D721Med (cell line): ENCODE data around the gene EPHB1.

Experiments
- DNase-seq: peaks from one replicate; pipeline ENCODE4 v3.0.0; 2011; ENCODE audit warnings: low spot score; ENCODE audit not compliant: insufficient read length
- FAIRE-seq: peaks from 2 replicates; lab custom pipeline; 2011; peaks lifted over from hg19 to GRCh38; lab: Jason Lieb, UNC
- CTCF ChIP-seq: IDR thresholded peaks from 2 replicates; pipeline ENCODE4 v1.5.1; 2012; ENCODE audit warnings: mild to moderate bottlenecking, control low read depth; ENCODE audit not compliant: insufficient read depth; ENCODE audit errors: missing control alignments

EPHB1 gene

DNA sequence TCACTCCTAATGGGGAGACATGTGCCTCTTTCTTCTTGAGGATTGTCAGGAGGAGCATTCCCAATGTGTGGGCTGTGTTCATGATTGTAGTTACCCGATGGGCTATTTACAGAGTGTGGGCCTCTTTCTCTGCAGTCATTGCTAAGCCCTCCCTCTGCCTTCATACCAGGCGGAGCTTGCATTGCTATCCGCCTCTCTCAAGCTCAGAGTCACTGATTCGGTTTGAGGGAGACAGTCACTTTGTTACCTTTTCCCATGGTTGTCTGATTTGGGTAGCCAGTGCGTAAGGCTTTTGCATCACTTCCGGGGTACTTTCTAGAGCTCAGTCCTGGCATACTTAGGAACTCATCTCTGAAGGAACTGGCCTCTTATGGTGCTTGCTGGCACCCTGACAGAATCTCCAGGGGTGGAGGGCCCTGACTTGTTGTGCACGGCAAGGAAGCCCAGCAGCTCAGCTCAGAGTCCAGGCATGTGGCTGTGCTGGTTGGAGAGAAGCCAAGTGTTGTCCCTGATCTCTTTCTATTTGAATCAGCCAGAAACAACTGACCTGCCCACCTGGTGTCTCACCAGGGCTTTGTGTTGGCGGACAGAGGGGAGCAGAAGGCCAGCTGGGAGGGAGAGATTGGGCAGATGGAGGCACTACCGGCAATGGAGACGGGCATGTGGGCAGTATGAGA, 79.8 kb downstream of the EPHB1 start:
- no peak for TF ChIP-seq CTCF
- DNase-seq (no peak), FAIRE-seq (no peak)

DNA sequence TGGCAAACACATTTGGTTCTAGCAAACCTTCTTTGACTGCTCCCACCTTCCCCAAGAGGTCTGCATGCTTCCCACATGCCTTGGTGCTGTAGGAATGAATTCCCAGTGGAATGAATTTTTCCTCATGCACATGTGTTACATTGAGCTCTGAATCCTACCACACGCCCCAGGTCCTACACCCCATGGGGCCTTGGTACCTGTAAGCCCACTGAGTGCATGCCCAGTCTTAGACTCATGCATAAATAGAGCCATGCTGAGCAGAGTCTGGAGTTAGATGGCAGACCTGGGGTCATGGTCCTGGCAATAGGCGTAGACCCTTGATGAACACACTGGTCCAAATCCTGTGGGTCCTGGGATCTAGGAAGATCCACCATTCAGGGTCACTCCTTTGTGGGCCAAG, 81.8 kb downstream of the EPHB1 start:
- FAIRE-seq (no peak), DNase-seq (no peak)
- no peak for TF ChIP-seq CTCF

DNA sequence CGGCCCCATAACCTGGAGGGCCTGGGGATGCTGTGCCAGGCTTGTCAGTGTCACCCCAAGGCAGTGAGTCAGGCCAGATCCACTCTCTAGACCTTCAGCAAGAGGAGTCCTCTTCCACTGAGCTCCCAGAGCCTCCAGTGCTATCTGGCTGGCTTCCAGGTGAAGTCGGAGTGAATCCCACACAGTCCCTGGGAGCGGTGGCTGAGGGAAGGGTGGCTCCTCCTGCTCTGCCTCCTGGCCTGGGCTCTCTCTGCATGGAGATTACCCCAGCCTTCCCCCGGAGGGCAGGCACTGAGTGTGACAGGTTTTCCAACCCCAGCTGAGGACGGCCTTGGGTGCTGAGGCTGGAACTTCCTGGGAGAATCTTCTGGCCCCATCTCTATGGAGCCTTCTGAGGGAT, 82.7 kb downstream of the EPHB1 start:
- TF ChIP-seq CTCF = no peak
- DNase-seq (no peak), FAIRE-seq (no peak)

GRCh38 chr3:134879990-134880389, 84.9 kb downstream of the EPHB1 start:
- TF ChIP-seq CTCF = no peak
- no peak for DNase-seq
- FAIRE-seq = no peak

DNA sequence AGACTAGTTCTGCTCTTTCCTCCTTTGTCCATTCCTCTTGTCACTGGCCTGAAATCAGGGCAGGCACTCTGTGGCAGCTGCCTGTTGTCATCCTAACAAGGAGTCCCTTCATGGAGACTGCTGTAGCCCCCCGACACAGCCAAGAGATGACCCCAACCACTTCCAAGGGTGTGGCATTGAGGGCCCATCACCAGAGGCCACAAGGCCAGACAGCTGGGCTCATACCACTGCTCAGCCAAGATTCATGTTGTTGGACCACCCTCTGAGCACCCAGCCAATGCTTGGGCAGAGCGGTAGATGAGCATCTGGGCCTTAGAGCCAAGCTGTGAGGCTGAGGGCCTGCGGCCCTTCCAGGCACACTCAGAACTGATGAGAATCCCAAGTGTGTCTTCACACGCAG, 85.4 kb downstream of the EPHB1 start:
- DNase-seq (no peak), FAIRE-seq (no peak)
- no peak for TF ChIP-seq CTCF

- TF ChIP-seq CTCF = no peak
- DNase-seq = no peak
- no peak for FAIRE-seq
Measured at GRCh38 chr3:134881305-134881704, 86.2 kb downstream of the EPHB1 start.

DNA sequence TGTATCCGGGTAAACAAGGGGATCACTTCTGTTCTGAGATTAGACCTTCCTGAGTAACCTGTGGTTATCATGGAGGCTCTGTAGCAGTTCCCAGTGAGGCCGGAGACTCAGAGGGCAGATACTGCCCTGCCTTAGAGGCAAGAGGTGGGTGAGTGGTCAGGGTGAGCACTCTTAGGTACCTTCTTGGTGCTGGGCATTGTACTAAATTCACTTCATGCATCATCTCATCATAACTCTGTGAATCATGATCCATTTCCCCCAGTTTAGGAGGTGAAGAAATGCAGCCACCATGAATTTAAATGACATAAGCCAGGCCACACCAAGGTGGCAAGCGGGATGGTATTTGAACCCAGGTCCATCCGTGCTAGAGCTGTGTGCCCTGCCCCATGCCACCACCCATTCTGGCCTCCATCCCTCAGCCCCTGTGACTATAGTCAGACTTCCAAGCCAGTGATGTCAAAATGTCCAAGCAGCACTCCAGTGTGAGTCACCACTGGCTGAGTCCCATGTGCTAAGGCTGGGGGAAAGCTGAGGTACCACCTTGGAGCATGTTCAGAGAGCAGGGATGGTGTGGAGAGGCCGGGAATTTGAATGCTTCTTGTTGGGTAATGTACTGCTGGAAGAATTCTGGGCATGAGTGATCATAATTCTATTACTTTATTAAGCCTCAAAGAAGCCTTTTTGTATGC, 88.8 kb downstream of the EPHB1 start:
- DNase-seq = no peak
- FAIRE-seq = no peak
- no peak for TF ChIP-seq CTCF
